ENCODE results near the gene SHANK2.

The SHANK2 gene

DNA sequence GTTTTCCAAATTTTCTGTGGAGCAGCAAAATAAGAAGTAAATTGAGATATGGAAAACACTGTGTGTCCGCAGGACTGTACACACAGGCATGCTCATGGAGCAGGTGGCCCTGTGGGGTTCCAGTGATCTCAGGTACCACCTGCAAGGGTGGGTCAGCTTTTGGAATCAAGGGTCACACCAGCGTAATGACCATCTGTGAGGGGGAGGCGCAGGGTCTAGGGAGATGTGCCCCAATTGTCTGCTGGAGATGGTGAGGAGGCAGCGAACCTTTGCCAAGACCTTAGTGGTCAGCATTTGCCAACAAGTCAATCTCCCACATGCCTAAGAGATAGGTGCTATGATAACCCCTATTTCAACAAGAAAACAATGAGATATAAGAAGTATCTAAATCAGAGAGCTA lies 49.4 kb downstream of the SHANK2 start:
- in situ Hi-C loops (cut with MboI; ENCODE audit: low sequenced_read_pairs): no loop called here

GRCh38 chr11:71202598-71202944 lies 49.8 kb downstream of the SHANK2 start:
- in situ Hi-C loops (cut with MboI; ENCODE audit: low sequenced_read_pairs): no loop called here
